ENCODE results near the gene C6orf136.

Gene C6orf136

DNA sequence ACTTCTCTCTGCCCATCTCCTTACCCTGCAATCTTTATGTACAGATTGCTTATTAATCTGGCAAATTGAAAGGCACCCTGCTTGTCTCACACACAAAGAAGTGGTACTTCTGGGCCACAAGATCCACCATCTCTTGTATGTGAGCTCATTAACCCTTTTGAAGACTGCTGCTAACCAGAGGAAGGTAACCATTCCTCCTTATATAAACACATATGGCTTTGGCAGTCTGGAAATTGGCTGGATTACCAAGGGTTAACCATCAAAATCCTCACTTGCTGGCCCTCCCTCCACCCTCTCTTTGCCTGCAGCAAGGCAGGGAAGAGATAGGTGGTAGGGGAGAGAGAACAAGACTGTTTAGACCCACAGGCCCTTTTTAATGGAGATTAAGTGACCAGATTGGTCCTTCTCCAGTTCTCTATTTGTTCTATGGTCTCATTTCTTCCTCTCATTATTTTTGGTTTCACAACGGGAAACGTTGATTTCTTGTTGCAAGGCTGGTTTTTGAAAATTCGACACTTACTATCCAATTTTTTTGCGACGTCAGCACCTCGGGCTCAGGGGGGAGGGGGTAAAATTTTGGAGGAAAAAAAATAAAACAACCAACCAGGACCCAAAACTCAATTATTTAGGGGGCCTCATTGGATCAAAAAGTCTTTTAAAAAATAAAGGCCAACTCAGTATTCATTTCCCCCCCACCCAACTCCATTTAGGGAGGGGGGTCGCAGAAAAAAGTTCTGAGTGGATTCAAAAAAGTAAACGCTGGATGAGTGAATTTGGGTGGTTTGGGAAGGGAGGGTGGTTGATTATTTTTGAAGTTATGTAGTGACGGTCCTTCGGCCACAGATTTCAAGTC is 30.7 kb upstream of the C6orf136 start:
- peak; percentile 61 for DNase-seq (ENCODE audit: low spot score)

DNA sequence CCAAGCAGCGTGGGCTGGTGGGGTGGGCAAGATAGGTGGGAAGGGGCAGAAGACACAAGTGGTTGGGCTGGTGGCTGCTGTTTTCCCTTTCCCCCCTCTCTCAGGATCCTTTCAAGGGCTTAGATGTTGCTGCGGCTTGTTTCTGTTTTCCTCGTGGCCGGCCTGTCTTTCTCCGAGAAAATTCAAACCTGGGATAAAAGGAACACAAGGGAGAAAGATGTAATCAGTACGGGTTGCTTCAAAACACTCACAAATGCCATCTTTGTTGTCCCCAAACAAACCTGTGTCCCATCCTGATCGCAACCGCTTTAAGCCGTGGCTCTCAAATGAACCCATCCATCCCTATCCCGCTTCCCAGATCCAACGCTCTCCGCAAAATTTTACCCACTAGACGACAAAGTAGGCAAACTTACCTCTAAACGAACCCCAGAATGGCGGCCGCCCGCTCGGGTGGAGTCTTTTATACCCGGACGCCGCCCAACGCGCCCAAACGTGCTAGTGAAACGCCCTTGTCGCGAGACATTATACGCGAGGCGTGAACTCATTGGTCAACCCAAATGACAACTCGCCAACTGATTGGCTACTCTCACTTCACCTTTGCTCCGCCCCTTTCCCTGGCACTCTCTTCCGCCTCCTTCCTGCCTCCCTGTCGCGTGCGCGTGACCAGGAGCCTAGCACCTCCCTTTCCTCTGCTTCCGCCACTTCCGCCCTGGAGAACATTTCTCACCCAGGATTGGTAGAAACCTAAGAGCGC is 29.9 kb upstream of the C6orf136 start, which contains the start of gene PPP1R10:
Gene PPP1R10, minus strand, starts transcription at position 433 of the 754 bp plus-strand sequence. CDS start 7,299 bp downstream, outside the sequence.
- DNase-seq (ENCODE audit: low spot score): peak; percentile 100

DNA sequence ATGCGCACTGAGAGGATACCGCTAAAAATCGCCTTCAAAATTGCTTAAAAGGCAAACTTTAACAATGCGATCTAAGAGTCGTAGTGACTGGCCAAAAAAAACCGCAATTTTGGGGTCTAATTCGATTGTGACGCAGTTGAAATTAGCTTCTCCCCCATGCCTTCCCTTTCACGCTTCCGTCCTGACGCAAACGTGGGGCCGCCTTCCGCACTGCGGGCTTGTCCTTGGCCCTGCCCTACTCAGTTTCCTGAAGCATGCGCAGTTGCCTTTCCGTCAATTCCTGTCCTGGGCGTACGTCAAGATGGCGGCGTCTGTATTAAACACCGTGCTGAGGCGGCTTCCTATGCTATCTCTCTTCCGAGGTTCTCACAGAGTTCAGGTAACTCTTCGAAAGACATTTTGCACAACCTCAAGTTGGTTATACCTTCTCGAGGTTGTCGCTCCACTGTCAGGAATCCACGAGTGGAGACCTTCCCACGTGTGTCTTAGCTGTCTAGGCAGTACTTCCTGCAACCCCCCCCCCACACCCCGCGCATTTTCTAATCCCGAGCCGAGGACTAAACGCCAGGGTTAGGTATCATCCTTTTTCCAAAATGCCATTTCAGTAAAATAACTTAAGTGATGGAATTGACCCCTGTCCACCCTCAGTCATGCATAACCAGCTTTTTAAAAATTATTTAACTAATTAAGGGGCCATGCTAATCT is 29.2 kb upstream of the C6orf136 start, which contains the start of gene MRPS18B:
Gene MRPS18B, plus strand, starts transcription at position 276 of the 705 bp plus-strand sequence. Its CDS starts 26 bp downstream, at position 302.
- peak; percentile 99 for DNase-seq (ENCODE audit: low spot score)

DNA sequence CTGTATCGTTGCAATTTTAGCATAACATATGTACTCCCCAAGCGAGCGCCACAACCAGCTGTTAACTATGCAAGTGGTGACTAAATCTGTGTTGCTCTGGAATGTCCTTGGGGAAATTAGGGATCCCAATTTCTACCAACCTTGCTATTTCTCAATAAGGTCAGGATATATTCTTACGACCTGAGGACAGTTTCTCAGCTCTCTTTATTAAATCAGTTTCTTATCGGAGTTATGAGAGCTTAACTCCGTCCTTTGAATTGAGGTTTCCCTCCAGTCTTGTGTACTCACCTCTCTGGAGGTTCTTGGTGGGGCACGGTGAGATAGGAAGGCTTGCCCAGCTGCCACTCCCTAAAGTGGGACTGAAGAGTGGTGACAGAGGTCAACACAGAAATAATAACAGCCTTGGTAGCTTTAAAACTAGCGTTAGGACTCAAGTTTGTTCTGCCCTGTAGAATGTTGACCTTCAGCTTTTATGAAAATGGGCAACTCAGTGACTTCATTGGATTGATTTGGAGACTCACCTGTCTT is 28.6 kb upstream of the C6orf136 start:
- DNase-seq (ENCODE audit: low spot score): no peak

DNA sequence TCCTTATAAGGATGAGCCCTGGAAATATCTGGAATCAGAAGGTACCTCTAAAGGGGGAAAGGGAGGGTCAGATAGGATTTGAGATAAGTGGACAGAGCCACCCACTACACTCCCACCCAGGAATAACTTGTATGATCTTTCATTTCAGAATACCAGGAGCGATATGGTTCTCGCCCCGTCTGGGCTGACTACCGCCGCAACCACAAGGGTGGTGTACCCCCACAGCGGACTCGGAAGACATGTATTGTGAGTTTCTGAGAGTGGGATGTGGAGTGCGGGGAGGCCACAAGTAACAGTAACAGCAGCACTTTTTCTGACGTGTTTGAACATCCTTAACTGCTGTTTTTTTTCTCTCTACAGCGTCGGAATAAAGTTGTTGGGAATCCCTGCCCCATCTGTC is 27.4 kb upstream of the C6orf136 start:
- DNase-seq (ENCODE audit: low spot score): no peak

DNA sequence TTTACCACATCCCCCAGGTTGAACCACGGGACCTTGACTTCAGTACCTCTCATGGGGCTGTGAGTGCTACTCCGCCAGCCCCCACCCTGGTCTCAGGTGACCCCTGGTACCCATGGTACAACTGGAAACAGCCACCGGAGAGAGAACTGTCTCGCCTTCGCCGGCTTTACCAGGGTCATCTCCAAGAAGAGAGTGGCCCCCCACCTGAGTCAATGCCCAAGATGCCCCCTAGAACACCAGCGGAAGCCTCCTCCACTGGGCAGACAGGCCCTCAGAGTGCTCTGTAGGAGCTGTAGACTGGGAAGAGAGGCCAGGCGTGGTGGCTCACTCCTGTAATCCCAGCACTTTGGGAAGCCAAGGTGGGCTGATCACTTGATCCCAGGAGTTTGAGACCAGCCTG is 21.4 kb upstream of the C6orf136 start:
- DNase-seq (ENCODE audit: low spot score): no peak

DNA sequence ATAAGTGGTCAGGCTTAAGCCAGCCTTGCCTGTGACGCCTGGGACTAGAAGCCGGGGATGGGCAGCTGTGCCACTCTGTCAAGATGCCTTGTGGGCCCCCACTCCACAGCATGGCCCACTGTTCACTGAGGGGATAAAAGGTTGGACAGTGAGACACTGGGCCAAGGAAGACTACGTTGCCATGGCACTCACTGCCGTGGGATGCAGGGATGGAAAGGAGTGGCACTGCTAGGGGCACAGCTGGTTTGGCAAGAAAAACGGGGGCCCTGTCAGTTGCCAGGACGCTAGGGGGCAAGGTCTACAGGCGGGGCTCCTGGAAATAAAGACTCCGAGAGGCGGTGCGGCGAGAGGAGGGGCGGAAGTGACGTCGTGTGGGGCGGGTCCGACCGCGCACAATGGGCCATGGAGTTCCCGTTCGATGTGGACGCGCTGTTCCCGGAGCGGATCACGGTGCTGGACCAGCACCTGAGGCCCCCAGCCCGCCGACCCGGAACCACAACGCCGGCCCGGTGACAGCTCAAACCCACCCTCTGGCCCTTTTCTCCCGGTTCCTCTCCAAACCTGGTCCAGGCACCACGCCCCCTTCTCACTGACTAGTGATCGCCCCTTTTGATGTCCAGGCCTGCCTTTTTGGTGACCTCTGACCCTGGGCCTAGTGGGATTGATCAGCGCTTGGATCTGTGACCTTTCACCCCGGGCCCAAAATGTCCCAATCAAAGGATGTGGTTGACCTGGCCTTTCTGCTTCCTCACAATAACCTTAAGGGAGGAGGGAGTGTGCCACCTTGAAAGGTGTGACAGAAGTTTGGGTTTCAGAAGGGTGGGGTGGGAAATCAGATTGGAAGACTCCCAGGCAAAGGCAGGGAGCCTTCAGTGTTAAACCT is 20.2 kb upstream of the C6orf136 start, which contains the start of gene ATAT1:
Gene ATAT1, plus strand, starts transcription at position 391 of the 883 bp plus-strand sequence.
- DNase-seq (ENCODE audit: low spot score): peak; percentile 88

DNA sequence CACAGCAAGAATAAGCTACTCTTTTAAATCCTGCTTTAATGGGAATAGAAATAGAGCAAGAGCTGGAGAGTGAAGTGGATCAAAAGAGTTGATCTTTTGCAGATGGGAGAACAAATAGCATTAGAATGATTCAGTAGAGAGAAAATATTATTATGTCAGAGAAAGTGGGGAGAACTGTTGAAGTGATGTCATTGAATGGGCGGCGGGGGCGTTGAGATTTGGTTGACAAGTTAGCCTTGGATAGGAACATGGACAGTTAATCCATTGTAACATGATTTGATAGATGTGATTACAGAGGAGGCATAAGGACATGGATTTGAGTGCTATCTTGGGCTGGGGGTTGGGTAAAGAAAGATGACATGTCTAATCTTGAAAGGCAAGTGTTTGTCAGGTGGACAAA is 11.1 kb upstream of the C6orf136 start:
- no peak for DNase-seq (ENCODE audit: low spot score)

DNA sequence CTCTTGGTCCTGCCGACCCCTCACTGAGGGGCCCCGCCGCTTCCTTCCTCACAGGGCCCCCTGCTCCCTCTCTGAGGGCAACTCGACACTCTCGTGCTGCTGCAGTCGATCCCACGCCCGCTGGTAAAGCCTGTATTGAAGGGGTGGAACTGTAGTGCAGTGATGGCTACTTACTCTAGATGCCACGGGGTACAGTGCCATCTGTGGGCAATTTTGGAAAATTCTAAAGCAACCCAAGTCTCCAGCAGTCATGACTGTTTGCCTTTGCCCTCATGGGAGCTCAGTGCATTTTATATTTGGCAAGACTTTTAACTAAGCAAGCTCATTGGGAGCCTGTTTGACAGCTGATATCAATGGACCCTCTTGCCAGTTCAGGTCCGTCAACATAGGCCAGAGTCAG is 6.5 kb upstream of the C6orf136 start:
- DNase-seq (ENCODE audit: low spot score): peak; percentile 8

DNA sequence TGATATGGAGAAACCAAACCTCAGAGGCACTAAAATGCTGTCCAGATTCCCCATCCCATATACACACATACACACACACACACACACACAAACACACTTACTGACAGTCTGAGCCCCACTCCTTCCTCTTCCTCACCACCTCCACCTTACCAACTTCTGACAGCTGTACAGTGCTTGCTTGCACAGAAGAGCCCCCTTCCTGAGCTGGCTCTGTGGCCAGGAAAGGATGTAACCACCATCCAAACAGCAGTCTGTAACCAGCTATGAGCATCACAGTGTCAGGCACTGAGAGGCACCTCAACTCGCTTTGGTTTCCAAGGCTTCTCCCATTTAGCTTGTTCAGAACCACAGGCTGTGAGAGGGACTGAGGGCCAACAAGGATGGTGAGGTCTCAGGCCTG is 5.9 kb upstream of the C6orf136 start:
- no peak for DNase-seq (ENCODE audit: low spot score)

DNA sequence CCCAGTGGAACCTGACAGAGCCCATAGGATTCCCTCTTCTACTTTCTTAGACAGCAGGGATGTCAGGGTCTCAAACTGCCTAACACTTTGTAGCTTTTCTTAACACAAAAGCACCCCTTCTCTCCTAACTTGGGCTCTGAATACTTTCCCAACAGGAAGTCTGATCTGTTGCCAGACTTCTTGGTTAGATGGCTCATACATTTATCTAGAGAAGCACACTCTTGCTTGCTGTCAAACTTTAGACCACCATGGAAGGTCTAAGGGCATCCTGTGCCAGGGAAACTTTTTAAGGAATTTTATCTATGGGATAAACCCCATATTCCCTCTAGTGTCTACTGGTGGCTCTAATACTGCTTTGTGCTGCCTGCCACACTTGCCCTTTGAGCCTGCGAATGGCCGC is 3.3 kb upstream of the C6orf136 start:
- DNase-seq (ENCODE audit: low spot score): no peak

DNA sequence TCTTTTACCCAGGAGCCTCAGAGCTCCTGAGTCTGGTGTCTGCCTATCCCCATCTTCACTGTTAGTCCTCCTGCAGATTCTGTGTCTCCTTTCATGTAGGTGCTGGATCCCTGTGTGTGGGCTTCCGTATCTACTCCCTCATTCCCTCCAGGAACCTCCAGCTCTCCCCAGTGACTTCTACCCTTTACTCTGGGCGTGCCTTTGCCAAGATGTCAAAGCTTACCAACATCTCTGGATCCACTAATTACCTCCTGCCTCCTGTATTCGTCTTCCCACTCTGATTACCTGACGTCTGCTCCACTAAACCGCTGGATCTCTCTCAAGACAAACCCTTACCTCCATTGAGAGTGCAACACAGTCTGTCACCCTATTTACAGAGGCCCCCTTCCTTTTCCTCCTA is 2.2 kb upstream of the C6orf136 start:
- DNase-seq (ENCODE audit: low spot score): no peak

DNA sequence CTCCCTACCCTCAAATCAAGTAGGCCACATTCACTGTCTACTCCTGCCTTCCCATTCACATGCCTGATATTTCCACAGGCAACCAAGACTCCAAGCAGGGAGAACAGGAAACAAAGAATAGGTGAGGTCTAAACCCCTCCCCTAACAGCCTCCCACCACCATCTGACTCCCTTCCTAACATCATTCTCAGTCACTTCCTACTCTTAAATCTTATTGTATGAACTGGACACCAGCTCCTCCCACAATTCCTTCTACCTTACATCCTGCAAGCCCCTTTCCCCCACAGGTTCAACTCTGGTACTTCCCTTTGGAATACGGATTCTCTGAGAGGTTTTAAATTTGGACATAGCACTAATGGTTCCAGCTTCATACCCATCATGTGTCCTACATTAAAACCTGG is 944 bp upstream of the C6orf136 start:
- DNase-seq (ENCODE audit: low spot score): no peak

DNA sequence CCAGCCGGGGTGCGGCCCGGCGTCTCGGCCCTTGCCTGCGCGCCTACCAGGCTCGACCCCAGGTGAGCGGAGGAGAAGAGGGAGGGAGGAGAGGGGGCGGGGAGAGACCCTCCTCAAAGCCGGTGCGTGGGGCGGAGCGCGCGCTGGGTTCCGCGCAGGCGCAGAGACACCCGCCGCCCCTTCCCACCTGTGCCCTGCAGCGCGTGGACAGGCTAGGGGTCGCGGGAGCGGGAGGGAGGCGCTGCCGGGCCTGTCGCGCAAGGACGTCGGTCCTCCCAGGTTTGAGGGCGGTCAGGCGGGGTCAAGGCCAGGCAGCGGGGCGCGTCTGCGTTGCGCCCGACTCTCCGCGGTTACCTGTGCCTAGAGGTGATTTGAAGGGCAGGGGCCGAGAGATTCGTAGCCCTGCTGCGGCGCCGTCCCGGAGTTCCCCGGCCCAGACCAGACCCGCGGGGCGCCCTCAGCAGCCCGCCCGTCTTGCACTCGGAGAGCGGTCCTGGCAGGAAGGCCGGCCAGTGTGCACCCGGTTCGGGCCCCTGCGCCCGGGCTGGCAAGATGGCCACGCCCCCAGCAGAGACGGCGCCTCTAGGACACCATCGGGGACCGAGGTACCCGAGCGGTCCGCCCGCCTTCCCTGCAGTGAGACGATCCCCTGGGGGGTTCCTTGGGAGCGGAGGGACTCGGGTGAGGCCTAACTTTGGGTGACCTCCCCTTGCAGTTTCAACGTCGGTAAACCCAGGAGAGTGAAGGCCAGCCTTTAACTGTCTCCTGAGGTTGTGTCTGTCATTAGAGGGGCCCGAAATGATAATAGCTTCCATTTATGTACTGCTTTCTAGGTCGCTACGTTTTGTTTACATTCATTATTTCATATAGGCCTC is 546 bp downstream of the C6orf136 start:
- DNase-seq (ENCODE audit: low spot score): peak; percentile 68

DNA sequence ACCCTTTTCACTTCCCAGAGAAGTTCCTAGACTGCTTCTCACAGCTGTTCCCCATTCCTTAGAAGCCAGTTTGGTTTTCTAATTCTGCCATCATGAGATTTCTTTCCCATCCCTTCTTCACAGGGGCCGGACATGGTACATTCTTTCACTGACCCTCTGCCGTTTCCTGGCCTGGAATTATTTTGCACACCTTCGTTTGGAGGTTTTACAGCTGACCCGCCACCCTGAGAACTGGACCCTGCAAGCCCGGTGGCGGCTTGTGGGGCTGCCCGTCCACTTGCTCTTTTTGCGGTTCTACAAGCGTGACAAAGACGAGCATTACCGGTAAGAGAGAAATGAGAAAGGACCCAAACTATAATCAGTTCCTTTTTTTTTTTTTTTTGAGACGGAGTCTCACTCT is 4.2 kb downstream of the C6orf136 start:
- DNase-seq (ENCODE audit: low spot score): no peak

DNA sequence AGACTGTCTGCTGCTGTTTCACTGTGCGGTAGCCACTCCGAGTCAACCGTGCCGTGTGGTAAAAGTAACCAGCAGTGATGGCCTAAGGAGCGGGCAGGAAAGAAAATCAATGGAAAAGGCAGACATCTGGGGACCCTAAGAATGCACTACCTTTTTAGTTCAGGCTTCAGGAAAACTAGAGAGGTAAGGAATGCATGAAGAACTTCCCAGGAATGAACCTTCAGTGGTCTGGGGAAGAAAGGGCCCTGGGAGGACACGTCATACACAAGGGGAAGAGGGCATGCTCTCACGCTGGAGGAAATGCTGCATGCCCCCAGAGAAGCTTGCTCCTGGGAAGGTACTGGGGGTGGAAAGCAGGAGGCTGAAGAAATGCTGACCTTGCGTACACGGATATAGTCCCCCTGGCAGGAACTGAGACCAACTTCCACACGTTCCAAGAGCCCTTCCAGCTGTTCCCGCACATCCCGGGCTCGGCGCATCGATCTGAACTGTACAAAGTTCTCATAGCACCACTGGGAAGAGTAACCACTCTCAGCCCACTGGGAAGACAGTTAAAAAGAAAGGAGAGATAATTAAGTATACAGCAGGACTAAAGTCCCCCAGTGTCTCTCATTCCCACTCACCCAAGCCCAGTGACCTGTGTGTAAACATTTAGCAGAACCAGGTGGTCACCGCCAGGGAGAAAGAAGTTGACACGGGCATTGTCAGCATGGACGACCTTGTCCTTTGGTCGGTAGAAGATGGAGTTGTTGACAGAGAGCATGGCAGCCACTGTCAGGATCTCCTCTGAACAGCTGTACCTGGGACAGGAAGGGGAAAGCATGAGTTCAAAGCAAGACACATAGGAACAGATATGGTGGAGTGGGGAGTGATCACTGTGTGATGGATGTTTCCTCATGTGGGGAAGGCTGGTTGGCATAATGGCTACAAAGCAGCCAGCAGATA is 8.1 kb downstream of the C6orf136 start:
- DNase-seq (ENCODE audit: low spot score): no peak

DNA sequence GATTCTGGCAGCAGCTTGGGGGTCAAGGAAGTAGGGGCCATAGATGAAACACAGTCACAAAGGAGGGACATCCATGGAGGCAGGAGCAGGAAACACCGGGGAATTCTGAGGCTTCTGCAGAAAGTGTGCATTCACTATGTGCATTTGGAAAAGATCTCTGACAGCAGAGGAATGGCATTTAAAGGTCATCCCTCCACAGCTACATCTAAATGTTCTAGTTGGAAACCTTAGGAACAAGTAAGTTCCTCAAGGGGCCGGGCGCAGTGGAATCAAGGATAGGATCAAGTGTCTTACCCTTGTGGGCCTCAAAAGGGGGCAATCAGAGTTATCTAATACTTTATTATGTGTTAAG is 8.8 kb downstream of the C6orf136 start:
- no peak for DNase-seq (ENCODE audit: low spot score)

DNA sequence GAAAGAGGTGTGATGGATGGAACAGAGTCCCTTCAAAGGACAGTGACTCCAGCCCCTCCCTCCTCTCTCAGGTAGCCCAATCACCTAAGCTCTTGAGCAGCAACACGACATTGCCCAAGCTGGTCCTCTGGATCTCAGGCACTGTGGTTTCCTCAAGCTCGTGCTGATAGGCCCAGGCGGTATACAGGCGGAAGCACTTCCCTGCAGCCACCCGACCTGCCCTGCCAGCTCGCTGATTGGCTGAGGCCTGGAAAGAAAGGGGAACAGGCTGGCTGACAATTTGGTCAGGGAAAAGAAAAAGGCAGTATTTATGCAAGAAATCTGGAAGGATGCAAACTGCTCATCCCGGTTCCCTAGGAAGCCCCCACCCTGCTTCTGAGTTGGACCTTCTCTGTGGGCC is 9.6 kb downstream of the C6orf136 start:
- DNase-seq (ENCODE audit: low spot score): no peak

DNA sequence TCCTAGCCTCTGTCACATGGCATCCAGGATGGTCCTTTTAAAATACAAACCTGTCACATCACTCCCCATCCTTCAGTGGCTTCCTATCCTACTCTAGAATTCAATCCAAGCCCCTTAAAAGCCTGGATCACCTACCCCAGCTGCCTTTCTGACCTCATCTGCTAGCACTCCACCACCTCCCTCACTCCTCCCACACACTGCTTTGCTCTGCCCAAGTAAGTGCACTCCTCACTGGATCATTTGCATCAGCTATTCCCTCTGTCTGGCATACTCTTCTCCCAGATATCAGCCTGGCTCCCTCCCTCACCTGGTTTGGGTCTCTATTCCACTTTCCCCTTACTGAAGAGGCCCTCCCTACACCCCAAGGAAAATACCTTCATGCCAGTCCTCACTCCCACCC is 10.5 kb downstream of the C6orf136 start:
- no peak for DNase-seq (ENCODE audit: low spot score)
